HG02763 (cell line): ENCODE results near the gene ATF7IP2.
"Not testable (repeated sequence)": the region's sequence is repeated elsewhere in the genome, so short reads cannot be mapped to it uniquely, and the experiment has no call there.

Source experiments
- ATAC-seq: cut with Tn5 transposase; IDR thresholded peaks from one replicate; pipeline ENCODE4 v1.9.1; 2021; ENCODE audit warnings: mild to moderate bottlenecking, moderate library complexity; ENCODE audit not compliant: unreplicated experiment

The ATF7IP2 gene

DNA sequence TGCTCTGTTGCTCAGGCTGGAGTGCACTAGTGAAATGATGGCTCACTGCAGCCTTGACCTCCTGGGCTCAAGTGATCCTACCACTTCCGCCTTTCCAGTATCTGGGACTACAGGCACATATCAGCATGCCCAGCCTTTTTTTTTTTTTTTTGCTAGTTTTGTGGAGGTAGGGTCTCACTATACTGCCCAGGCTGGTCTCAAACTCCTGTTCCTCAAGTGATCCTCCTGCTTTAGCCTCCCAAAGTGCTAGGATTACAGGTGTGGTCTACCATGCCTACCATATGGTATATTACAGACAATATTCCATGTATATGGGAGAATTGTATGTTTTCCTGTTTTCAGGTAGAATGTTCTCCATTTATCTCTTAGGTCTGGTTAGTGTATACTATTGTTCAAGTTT is 12.3 kb upstream of the ATF7IP2 start:
- ATAC-seq: no peak

DNA sequence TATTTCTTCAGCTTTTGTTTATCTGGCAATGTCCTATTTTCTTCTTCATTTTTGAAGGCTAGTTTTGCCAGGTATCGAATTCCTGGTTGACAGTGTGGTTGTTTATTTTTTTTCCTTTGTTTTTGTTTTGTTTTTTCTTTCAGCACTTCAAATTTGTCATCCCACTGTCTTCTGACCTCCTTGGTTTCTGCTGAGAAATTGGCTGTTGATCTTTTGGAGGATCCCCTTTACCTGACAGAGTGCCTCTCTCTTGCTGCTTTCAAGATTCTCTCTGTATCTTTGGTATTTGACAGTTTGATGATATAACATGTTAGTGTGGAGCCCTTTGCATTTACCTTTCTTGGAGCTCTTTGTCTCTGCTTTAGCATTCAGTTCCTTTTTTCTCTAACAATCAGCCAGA is 9.6 kb upstream of the ATF7IP2 start:
- no peak for ATAC-seq

DNA sequence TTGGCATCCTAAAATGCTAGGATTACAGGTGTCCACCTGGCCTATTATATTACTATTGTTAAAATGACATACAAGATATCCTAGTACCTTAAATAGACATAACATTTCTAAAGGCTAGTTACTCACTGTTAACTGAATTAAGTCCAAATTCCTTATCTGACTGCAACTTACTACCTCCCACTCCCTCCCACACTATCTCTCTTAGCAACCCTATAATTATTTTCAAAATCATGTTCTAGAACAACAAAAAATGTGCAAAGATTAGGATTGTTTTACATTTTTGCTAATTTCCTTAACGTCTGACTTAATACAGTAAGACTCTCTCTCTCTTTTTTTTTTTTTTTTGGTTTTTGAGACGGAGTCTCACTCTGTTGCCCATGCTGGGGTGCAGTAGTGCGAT is 2.2 kb upstream of the ATF7IP2 start:
- no peak for ATAC-seq

GRCh38 chr16:10386517-10387100 is 748 bp downstream of the ATF7IP2 start:
- ATAC-seq: no peak

DNA sequence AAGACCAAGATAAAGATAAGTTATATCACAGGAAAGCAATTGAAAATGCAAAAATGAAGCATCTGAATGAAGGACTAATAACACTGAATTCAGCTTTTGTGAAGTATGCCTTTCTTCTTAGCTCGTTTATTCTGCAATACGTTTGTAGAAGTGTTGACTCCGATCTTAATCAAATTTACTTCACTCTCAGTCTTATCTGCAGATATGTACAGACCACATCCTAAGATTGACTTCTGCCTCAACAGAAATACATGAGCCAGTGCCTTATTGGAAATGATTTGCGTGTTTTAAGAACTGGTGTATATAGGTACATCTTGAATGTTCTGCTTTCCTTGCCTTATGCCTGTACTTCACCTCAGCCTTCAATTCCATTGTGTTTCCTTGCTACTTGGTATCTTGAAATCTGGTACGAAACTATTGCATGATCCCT is 1.3 kb downstream of the ATF7IP2 start:
- no peak for ATAC-seq

- ATAC-seq: no peak
These were observed 3.1 kb downstream of the ATF7IP2 start for GRCh38 chr16:10388988-10389387.

DNA sequence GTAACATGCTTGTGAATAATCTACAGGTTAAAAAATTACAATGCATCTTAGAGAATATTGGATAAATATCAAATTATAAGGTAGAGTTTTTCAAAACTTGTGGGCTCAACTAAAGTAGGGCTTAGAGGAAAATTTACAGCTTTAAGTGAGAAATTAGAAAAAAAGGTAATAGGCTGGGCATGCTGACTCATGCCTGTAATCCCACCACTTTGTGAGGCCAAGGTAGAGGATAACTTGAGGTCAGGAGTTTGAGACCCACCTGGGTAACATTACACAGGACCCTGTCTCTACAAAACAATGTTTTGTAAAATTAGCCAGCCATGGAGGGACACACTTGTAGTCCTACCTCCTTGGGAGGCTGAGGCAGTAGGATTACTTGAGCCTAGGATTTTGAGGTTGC is 4.5 kb downstream of the ATF7IP2 start:
- no peak for ATAC-seq

GRCh38 chr16:10390867-10391266 is 5.0 kb downstream of the ATF7IP2 start:
- ATAC-seq: no peak

- no peak for ATAC-seq
These were observed 5.5 kb downstream of the ATF7IP2 start for GRCh38 chr16:10391339-10391738.

DNA sequence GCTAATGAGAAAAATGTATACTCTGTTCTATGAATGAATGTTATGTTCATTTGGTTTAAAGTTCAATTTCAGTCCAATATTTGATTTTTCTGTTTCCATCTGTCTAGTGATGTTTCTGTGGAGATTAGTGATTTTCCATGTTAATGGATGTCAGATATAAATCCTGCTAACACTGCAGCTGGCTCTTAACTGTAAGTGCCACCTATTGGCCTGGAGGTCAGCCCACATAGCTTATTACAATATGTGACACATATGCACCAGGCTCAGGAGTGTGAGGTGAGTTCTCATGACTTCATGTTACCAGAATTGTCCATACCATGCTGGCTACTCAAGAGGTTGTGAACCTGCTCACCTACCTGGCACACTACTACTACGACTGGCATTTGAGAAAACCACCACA is 17.1 kb downstream of the ATF7IP2 start:
- no peak for ATAC-seq

DNA sequence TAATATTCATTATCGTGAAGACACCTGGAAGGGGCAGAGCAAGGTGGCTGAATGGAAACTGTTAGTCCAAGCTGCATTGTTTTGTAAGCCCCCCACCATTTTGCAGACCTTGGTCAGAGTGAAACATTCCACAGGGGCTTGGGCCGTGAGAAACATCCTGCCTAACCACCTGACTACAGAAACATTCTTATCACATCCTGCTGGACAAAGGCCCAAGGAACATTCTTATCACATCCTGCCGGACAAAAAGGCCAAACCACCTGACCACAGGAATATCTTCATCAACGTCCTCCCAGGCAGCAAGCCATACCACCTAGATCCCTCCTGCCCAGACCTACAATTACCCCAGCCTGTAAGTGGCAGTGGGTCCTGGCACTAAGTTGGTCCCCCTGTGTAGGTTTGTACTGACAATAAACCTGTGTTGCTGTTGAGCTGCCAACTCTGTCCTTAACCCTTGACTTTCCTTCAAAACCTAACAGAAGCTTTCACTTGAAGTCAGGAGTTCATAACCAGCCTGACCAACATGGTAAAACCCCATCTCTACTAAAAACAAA is 19.6 kb downstream of the ATF7IP2 start:
- ATAC-seq: no peak

GRCh38 chr16:10408824-10409381 is 23.0 kb downstream of the ATF7IP2 start:
- ATAC-seq: no peak

GRCh38 chr16:10409713-10410112 is 23.9 kb downstream of the ATF7IP2 start:
- not testable (repeated sequence) for ATAC-seq

- no peak for ATAC-seq
These were observed 24.6 kb downstream of the ATF7IP2 start for GRCh38 chr16:10410469-10410868.

DNA sequence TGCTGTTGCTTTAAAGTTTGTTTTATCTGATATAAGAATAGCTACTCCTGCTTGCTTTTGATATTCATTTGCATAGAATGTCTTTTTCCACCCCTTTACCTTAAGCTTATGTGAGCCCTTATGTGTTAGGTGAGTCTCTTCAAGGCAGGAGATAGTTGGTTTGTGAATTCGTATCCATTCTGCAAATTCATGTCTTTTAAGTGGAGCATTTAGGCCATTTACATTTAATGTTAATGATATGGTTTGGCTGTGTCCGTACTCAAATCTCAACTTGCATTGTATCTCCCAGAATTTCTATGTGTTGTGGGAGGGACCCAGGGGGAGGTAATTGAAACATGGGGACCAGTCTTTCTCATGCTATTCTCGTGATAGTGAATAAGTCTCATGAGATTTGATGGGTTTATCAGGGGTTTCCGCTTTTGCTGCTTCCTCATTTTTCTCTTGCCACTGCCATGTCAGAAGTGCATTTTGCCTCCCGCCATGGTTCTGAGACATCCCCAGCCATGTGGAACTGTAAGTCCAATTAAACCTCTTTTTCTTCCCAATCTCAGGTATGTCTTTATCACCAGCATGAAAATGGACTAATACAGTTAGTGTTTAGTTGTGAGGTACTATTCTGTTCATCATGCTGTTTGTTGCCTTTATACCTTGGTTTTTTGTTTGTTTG is 27.2 kb downstream of the ATF7IP2 start:
- ATAC-seq: no peak

GRCh38 chr16:10418204-10418603 is 32.3 kb downstream of the ATF7IP2 start:
- ATAC-seq: not testable (repeated sequence)

- ATAC-seq: no peak
These were observed 33.8 kb downstream of the ATF7IP2 start for GRCh38 chr16:10419701-10420100.

DNA sequence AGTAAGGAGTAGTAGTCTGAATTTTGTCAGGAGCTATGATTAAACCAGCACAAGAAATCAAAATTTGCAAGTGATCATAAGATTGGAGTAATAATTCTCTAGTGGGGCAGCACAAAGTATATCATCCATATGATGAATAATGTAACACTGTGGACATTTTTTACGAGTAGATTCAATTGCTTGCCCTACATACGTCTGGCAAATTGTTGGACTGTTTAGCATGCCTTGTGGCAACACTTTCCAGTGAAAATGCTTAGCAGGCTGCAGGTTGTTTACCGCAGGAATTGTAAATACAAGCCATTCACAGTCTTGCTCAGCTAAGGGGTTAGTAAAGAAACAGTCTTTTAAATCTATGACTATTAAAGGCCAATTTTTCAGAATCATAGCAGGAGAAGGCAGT is 35.7 kb downstream of the ATF7IP2 start:
- ATAC-seq: no peak

GRCh38 chr16:10428433-10429168 is 42.7 kb downstream of the ATF7IP2 start:
- ATAC-seq: no peak

DNA sequence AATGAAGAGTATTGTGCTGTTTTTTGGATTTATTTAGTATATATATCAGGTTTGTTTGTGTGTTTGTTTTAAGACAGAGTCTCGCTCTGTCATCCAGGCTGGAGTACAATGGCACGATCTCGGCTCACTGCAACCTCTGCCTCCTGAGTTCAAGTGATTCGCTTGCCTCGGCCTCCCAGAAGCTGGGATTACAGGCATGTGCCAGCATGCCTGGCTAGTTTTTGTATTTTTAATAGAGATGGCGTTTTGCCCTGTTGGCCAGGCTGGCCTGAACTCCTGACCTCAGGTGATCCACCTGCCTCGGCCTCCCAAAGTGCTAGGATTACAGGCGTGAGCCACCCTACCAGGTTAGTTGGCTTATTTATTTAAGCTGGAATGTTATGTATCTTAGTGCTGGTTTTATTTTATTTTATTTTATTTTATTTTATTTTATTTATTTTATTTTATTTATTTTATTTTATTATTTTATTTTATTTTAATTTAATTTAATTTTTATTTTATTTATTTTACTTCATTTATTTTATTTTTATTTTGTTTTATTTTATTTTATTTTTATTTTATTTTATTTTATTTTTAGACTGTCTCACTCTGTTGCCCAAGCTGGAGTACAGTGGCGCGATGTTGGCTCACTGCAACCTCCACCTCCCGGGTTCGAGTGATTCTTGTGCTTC is 43.6 kb downstream of the ATF7IP2 start:
- ATAC-seq: not testable (repeated sequence)

- no peak for ATAC-seq
These were observed 55.9 kb downstream of the ATF7IP2 start for GRCh38 chr16:10441726-10442125.
